HG03565 (cell line): Measurements from ENCODE around the gene OSBPL9.
"Not testable (repeated sequence)": the region's sequence is repeated elsewhere in the genome, so short reads cannot be mapped to it uniquely, and the experiment has no call there.

ENCODE experiments used
- ATAC-seq: cut with Tn5 transposase; IDR thresholded peaks from one replicate; pipeline ENCODE4 v1.9.1; 2021; ENCODE audit warnings: mild to moderate bottlenecking, moderate library complexity; ENCODE audit not compliant: unreplicated experiment

OSBPL9 gene

DNA sequence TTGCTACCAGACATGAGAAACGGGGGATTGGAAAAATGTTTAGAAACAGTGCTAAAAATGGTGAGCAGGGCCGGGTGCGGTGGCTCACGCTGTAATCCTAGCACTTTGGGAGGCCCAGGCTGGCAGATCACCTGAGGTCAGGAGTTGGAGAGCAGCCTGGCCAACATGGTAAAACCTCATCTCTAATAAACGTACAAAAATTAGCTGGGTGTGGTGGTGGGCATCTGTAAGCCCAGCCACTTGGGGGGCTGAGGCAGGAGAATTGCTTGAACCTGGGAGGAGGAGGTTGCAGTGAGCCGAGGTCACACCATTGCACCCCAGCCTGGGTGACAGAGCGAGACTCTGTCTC lies 116.5 kb downstream of the OSBPL9 start:
- not testable (repeated sequence) for ATAC-seq

DNA sequence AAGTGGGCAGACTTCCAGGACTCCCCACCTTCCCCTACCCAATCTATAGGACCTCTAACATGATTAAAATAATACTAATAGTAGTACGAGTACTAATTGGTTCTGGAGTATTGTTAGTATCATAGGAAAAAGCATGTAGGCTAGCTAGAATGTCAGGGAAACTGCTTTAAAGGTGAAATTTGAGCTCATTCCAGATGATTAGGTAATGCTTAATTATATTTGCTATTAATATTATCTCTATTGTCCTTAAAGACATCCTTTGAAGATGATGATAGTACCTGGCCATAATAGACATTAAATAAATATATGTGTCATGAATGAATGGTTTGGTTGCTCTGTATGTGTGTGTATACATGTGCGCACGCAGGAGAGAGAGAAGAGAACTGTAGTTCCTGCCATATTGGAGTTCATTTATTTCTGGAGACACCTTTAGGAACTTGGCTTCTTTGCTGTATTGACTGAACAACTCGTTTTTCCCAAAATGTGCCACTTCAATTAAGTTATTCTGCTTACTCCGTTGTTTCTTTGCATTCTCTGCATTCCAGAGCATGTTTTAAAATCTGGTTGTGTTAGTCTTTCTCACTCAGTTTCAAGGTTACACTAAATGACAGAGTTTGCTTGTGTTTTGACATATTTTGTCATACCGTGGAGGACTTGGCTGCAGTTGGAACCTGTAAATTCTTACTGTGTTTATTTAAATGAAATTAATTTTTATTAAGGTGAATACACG lies 117.1 kb downstream of the OSBPL9 start:
- ATAC-seq: no peak

DNA sequence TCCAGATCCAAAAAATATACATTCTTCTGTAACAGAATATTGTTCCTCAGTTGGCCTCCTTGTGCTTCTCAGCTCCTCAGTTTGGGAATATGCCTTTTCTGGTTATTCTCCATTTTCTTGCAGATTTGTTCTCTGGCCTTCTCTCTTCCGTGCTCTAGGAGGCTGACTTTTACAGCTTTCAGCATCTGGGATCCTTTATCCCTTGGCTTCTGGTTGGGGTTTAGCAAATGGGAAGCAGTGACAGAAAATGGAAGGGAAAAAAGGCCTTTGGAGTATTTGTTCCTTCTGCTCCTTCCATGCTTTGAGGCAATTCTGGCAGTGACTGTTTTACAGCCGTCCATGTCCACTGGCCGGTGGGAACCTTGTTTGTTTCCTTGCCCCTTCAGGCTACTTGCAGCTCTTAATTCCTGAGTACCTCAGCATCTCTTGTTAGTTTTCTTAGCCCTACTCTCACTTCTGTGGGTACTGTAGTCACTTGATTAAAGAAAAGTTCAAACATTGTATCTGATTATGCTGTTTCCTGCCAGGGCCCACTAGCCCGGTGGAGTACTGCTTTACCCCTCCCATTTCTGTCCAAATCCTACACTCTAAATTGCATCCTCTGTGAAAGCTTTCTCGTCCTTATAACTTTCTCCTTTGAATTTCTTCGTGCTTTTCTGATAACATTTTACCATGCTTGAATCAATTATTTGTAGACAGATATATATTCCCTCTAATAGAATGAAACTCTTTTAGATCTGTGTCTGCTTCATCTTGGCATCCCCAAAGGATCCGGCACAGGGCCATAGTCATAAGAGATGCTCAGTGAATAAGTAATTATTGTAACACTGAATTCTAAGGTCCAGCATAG lies 118.2 kb downstream of the OSBPL9 start:
- no peak for ATAC-seq

DNA sequence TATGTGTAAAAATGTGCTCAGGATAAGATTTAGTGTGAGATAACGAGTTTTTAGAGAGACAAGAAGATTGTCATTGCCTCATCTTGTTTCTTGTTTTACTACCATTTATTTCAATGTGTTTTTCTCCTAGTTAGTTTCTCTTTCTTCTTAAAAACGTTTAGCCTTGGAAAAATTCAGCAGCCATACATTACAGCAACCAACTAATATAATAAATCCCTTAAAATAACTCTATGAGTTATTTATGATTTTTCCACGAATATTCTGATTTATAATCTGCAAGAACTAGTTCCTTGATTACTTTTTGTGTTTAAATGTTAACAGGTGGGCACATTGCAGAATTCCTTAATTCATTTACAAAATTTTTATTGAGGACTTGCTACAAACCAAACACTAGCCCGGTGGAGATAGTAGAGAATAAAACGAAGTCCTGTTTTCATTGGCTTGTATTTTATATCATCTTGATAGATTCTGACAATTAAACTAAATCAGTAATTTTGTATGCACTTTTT lies 118.9 kb downstream of the OSBPL9 start:
- ATAC-seq: no peak

DNA sequence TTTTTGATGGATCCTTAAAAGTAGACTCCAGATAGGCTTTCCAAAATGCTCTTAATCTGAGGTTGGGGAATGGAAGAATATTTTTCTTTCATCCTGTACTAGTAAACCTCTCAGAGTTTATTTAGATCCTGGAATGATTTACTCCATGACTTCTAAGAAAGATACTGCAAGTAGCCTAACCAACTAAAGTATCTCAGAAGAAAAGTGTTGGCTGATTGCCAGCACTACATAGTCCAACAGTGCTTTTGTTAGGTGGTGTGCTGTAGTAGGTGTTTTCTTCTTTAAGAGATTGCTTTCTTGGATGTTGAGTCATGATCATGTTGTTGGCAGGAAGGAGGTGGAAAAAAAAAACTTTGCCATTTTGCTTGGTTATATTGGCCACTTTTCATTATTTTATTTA lies 119.8 kb downstream of the OSBPL9 start:
- no peak for ATAC-seq

DNA sequence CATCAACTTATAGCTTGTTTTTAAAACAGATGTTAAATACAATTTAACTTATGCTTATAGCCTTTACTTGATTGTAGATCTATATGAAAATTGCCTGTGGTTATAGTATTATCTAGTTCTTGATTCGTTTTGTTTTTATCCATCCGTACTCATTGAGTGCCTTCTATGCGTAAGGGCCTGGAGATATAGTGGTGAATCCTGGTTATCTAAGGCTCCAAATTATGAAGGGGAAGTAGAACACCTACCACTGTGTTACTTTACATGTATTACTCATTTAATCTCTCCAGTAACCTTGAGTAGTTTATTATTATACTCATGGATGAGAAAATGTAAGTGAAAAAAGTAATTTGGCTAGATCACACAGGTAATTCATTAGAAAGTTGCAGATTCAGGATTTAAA lies 121.8 kb downstream of the OSBPL9 start:
- no peak for ATAC-seq

DNA sequence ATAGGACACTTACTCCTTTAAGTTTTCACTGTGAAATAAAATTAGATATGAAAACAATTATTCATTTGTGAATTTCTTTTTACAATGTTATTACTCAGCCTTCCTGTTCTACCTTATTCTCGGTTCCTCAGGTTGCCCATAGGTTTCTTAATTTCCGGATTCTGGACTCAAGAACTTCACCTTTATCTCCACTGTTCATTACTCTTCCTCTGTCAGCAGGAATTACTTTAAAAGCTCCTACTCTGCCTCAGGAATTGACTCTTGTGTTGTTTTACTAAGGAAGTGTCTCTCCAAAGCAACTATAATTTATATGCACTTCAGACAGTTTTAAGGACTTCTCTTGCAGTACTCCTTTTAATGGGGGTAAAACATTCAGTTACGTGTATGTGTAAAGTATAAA lies 123.8 kb downstream of the OSBPL9 start:
- no peak for ATAC-seq

DNA sequence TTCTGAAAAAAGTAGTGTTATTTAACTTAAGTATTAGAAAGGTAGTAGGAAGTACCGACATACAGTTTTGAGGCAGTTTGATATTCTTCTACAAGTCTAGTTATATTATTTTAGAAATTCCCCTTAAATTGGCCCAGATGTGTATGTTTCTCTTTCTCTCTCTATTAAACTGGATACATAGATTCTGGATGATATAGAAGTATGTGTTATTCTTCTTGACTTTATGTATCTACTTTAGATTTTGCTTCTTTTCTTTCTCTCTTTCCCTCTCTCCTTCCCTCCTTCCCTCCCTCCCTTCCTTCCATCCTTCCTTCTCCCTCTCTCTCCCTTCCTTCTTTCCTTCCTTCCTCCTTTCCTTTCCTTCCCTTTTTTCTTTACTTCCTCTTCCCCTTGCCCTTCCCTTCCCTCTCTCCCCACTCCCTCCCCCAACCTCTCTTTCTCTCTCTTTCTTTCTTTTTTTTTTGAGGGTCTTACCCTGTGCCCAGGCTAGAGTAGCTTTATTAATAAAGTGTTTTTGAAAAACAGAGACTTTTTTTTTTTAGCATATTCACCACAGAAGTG lies 124.3 kb downstream of the OSBPL9 start:
- ATAC-seq: no peak

DNA sequence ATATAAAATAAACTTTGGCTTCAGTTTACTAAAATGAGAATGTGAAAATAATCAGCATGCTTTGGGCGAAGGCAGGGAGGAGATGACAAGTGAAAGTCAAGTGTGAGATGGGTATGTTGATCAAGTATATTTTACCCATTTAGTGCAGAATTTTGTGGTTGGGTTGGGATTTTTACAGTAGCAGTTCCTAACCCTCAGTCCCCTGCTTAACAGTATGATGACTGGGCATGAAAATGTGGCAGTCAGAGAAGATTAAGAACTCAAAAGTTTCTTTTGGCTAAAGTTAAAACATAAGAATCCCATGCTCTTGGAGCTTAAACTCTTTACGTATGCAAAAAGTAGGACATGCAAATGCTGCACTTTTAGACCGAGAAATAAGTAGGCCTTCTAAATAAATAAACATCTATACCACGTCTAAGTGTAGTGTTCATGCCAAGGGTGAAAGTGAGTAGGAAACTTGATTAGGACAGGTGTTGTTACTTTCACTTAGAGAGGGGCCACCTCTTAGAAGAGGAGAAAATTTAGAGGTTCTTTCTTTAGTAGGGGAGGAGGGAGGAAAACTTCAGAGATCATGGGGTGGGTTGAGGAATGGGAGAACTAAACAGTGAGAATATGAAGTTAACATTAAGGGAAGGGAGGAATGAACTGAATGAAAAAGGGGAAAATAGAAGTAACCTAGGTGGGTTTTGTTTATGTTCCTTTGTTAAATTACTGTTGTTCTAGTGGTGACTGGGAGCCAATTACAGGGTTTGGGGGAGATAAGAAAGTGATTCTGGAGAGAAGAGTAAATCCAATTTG lies 127.8 kb downstream of the OSBPL9 start:
- ATAC-seq: no peak

DNA sequence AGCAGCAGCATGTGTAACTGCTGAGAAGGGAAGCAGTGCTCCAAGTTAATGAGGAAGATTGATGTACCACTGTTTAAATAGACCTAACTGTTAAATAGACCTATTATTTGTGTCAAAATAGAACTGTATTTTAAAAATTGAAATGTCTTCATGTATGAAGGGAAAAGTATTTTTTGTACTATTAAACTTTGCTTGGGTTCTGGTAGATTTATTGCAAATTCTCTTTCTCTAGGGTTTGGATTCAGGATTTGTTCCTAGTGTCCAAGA lies 128.3 kb downstream of the OSBPL9 start:
- ATAC-seq: no peak

DNA sequence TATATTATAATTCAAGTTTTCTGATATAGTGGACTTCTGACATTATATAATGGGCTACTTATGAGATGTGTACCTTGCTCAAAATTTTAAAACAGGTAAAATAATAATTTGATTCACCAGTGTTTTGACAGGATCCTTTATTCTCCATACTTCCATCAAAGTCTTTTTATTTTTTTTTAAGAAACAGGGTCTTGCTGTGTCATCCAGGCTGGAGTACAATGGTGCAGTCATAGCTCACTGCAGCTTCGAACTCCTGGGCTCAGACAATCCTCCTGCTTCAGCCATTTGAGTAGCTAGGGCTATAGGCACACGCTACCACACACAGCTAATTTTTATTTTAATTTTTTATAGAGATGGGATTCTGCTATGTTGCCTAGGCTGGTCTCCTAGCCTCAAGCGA lies 132.3 kb downstream of the OSBPL9 start:
- ATAC-seq: no peak

DNA sequence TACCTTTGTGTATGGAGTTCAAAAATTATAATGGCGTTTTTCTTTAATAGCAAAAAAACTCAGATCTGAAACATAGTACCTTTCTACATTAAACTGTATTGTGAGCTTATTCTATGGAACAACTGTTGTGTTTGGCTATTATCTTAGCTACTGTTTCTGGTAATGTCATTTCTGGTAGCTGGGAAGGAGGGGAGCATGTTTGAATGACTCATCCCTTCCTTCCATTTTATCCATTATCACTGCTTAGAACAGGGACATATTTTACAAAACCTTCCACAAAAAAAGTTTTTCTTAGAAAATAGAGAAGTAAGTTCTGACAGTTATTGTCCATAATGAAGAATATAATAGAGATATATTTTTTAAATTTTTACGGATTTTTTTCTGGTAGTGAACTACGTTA lies 133.3 kb downstream of the OSBPL9 start:
- ATAC-seq: no peak

DNA sequence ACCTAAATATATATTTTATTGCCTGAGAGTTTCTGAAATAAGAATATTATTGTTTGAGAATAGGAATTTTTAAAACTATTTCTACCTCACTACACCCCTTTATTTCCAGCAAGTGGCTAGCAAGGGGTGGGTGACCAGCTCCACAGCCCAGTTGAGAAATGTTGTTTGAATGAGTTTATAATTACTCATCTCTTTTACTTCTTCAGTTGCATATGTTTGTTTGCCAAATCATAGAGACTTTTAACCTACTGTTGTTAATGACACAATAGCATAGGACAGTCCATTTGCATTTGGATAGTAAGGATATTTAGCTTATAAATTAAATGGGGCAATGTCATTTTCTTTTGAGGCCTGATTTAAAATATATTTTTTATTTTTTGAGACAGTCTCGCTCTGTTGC lies 133.8 kb downstream of the OSBPL9 start:
- no peak for ATAC-seq

DNA sequence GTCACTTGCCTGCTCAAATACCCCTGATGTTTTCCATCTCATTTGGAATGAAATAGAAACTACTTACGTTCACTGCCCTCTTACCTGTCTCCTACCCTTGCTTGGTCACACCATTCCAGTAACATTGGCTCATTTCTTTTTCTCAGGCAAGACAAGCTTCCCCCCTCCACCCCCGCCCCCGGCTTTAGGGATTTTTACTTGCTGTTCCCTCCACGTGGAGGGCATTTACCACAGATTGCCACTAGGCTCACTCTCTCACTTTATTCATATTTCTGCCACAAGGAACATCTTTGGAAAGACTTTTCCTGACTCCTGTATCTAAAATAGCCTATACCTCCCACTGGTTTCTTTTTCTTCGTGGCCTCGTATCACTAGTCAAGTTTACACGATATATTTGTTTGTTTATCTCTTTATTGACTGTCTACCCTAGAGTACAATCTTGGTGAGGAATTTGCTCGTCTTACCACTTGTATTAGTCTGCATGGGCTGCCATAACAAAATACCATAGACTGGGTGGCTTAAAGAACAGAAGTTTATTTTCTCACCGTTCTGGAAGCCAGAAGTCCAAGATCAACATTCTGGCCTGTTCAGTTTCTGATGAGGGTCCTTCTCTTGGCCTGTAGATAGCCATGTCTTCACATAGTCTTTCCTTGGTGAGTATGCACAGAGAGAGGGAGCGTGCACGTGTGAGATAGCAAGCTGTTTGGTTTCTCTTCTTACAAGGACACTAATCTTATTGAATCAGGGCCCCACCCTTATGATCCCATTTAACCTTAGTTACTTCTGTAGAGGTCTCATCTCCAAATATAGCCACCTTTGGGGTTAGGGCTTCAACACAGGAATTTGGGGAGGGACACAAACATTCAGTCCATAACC lies 135.4 kb downstream of the OSBPL9 start:
- ATAC-seq: no peak

DNA sequence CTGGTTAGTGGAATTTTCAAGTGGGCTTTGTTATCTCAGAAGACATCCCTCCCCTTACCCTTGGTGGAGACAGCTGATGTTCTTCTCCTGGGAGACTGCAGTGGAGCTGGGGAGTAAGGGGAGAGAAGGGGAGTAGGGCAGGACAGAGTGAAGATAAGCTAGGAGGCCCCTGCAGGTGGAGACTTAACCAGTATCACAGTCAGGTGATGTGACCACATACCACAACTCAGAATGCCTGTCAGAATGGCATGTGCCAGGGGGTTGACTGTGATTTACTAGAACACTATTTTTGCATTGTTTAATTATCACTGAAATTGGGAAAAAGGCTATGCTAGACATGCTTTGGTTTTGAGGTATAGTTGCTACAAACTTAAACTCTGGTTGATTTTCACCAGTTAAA lies 137.1 kb downstream of the OSBPL9 start:
- no peak for ATAC-seq

DNA sequence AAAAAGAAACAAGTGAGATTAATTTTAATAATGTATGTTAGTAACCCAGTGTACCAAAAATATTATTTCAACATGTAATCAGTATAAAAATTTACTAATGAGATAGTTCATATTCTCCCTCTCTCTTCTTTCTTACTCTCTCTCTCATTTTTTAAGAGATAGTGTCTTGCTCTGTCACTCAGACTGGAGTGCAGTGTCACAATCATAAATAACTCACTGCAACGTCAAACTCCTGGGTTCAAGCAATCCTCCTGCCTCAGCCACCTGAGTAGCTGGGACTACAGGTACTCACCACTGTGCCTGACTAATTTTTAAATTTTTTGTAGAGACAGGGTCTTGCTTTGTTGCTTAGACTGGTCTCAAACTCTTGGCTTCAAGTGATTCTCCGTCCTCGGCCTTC lies 137.8 kb downstream of the OSBPL9 start:
- no peak for ATAC-seq

DNA sequence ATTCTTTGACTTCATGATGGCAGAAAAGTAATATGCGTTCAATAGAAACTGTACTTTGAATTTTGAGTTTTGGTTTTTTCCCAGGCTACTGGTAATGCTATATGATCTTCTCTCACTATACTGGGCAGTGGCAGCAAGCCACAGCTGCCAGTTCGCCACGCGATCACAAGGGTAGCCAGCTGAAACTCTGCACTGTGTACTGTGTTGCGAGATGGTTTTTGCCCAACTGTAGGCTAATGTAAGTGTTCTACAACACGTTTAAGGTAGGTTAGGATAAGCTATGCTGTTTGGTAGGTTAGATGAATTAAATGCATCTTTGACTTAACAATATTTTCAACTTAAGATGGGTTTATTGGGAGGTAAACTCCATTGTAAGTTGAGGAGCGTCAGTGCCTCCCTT lies 138.5 kb downstream of the OSBPL9 start:
- ATAC-seq: no peak

DNA sequence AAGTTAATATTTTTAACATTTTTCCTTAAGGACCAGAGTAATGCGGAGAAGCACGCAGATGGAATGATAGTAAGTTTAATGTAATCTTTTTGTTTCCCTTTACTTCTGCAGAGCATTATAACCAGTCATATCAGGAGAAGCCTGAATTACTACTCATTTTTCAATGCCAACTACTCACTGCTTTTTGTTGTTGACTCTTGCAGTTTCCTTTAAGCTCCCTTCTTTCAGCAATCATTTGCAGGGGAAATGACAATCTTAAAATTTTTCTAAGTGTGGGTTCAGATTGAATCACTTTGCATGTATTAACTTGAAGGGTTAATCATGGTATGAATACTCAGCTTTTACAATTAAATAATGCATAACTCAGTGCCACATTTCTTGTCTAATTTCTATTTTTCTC lies 139.4 kb downstream of the OSBPL9 start:
- no peak for ATAC-seq

DNA sequence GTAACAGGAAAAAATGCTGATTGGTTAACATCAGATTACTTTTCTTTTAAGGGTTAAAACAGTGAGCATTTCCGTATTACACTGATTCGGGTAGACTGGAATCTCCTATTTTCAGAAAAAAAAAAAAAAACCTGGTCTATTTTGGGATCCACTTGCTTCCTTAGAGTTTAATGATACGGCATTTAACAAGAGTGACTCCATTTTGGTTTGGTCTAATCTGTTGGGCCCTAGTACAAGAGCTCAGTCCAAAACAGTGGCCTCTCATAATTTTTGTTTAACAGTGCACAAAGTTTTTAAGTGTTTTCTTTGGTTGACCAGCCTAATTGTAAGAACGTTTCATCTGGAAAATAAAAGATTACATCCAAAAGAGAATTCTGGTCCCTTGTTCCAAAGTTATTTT lies 141.4 kb downstream of the OSBPL9 start:
- ATAC-seq: no peak

DNA sequence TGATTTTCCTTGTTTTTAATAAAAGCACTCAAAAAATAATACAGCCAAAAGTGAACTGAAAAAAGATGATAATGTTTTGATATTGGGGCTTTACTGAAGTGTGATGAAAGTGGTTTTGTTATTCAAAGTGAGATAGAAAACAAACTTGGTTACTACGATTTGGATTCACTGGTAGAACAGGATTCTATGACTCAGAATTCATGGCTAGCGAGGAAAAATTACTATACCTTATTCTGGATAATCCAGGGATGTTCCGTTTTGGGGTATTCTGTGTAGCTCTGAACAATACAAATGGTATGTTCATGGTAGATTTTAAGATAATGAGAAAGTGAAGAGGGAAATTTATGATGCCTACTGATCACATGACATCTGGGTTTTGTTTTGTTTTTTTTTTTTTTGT lies 144.0 kb downstream of the OSBPL9 start:
- ATAC-seq: no peak

DNA sequence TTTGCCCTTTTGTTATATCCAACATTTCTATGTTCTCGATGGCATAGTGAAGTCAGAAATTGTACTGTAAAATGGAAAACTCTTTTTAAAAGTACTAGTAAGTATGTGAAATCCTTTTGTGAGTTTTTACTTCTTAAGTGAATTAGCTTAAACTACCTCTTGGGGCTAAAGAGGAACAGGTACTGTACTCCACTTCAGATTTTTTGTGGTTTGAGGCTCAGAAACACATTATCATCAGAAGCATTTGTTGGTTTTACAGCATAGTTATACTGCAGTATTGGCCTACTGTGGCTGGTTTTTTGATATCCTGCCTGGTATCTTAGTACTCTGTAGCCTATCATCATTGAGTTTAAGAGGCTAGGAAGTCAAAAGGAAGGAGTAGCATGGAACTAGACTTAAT lies 144.5 kb downstream of the OSBPL9 start:
- ATAC-seq: no peak
